Measurements from ENCODE around the gene THBS2.
"Not testable (repeated sequence)": the region's sequence is repeated elsewhere in the genome, so short reads cannot be mapped to it uniquely, and the experiment has no call there.

Gene THBS2

GRCh38 chr6:169210611-169211010 lies 43.0 kb downstream of the THBS2 start:
- DNase-seq (ENCODE audit: low read depth): no peak

DNA sequence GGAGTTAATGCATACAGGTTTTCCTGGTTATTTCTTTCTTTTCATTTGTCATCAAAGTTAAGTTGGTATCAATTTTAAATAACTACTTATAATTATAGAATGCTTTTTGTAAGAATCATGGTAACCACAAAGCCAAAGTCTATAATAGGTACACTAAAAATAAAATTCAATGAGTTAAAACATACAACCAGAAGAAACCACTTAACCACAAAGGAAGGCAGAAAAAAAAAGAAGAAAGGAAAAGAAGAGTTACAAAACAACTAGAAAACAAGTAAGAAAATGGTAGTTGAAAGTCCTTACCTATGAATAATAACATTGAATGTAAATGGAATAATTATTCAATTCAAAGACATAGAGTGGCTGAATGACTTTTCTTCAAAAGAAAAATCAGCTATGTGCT lies 45.6 kb downstream of the THBS2 start:
- DNase-seq (ENCODE audit: low read depth): no peak

- DNase-seq (ENCODE audit: low read depth): no peak
These were observed 46.2 kb downstream of the THBS2 start for GRCh38 chr6:169207482-169207881.

- DNase-seq (ENCODE audit: low read depth): no peak
These were observed 48.2 kb downstream of the THBS2 start for GRCh38 chr6:169205176-169206160.

DNA sequence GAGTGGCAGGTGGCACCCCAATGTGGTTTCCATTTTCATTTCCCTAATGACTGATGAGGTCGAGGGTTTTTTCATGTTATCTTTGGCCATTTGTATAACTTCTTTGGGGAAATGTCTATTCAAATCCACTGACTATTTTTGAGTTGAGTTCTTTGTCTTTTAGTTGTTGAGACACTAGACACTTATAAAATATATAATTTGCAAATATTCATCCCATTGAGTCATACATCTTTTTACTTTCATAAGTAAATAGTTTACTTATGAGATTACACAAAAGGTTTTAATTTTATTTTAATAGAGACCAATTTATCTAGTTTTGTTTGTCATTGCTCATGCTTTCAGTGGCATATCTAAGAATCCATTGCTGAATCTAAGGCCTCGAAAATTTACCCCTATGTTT lies 49.5 kb downstream of the THBS2 start:
- DNase-seq (ENCODE audit: low read depth): no peak

GRCh38 chr6:169201985-169202384 lies 51.7 kb downstream of the THBS2 start:
- DNase-seq (ENCODE audit: low read depth): no peak

DNA sequence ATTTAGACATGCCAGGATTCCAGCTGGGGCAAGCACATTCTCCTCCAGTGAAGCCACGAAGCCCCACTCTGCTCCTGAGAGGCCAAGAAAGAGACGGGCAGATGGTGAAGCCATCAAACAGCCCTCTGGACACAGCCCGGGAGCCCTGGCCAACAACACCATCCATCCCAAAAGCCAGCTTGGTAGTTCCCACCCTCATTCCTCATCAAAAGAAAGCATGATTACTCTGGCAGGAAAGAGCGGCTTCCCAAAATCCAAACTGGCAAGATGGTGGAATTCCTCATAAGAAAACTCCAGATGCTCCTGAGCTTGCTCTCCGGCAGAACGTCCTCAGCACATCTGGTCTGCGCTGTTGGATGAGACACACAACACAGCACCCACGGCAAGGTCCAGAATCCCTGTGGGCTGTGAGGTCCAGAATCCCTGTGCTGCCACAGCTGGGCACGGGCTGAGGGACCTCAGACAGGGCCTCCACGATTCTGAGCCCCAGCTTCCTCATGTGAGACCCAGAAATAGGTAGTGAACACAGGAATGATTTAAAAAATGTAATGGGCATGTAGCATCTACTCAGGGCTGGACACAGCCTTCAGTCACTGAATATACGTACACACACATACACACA lies 52.6 kb downstream of the THBS2 start:
- DNase-seq (ENCODE audit: low read depth): no peak

- no peak for DNase-seq (ENCODE audit: low read depth)
These were observed 53.9 kb downstream of the THBS2 start for GRCh38 chr6:169199625-169200335.

DNA sequence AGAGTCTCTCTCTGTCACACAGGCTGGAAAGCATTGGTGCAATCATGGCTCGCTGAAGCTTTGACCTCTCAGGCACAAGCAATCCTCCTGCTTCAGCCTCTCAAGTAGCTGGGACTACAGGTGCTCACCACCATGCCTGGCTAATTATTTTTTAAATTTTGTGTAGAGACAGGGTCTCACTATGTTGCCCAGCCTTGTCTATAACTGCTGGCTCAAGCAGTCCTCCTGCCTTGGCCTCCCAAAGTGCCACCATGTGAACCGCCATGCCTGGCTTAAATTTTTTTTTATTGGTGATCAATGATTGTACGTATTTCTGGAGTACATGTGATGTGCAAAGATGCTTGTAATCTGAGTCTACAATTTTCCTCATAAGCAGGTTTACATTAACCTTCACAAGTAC lies 54.8 kb downstream of the THBS2 start:
- no peak for DNase-seq (ENCODE audit: low read depth)

- not testable (repeated sequence) for DNase-seq (ENCODE audit: low read depth)
These were observed 55.7 kb downstream of the THBS2 start for GRCh38 chr6:169197929-169198328.

GRCh38 chr6:169196279-169196678 lies 57.4 kb downstream of the THBS2 start:
- not testable (repeated sequence) for DNase-seq (ENCODE audit: low read depth)

DNA sequence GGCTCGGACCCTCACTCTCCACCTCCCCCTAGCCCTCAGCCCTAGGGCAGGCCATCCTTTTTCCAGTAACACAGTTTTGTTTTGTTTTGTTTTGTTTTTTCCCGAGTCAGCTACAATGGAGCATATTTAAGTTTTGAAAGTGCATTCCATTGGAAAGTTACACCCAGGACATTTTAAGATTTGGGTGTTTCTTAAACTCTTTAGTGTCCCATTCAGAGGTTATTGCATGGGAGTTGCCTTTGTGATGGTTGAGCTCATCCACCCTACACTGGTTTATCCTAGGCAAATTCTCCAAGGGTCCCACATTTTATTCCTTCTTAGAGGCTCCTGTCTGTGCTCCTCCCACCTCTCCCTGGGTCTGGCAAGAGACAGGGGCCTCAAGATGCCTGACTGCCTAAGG lies 58.9 kb downstream of the THBS2 start:
- DNase-seq (ENCODE audit: low read depth): no peak

DNA sequence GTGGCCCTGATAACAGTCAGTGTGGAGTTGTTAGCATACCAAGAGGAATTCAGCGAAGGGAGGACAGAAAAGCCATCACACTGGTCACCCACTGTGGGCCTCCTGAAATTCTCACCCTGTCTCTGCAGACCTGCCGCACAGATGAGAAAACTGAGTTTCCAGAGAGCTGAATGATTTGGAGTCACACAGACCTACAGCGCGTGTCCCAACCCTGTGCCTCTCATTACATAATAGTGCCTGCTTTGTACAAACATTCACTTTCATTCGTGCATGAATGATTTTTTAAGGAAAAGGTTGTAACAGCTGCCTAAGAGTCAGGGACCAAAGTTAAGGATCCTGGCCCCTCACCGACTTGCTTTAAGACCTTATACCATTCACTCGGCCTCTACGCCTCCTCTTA lies 62.7 kb downstream of the THBS2 start:
- no peak for DNase-seq (ENCODE audit: low read depth)

GRCh38 chr6:169190144-169190584 lies 63.5 kb downstream of the THBS2 start:
- DNase-seq (ENCODE audit: low read depth): no peak

DNA sequence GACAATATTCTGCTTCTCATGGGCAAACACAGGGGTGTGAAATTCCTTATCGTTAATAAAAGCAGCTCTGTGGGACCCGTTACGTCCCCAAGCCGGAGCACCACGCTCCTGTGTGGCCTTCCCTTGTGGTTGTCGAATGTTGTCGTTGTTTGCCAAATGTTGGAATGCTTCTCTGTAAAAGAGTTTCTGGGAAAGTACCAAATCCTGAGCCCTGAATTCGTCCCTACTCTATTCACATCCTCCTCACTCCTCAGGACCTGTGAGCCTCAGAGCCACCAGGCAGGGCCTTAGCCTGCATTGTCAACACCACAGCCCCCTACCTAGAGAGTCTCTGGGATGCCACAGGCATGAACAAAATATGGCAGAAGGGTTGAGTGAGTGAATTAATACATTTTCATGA lies 64.0 kb downstream of the THBS2 start:
- no peak for DNase-seq (ENCODE audit: low read depth)

GRCh38 chr6:169189182-169189581 lies 64.5 kb downstream of the THBS2 start:
- DNase-seq (ENCODE audit: low read depth): no peak

DNA sequence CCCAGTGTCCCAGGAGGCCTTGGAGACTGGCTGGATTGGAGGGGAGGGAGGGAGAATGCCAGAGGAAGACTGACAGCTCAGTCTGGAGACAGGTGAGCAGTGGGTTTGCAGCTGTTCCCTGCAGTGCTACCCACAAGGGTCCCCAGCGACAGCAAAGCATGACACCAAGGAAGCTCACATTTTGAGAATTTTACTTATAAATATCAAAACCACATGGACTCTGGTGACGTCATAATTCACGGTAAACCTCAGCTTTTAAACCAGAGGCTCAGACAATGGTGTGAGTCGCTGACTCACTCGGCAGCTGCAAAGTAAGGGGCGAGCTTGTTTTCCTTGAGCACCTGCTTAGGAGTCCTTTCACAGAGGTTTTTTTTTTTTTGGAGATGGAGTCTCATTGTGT lies 65.2 kb downstream of the THBS2 start:
- no peak for DNase-seq (ENCODE audit: low read depth)

- no peak for DNase-seq (ENCODE audit: low read depth)
These were observed 65.6 kb downstream of the THBS2 start for GRCh38 chr6:169188051-169188470.

- no peak for DNase-seq (ENCODE audit: low read depth)
These were observed 67.0 kb downstream of the THBS2 start for GRCh38 chr6:169186496-169187169.

DNA sequence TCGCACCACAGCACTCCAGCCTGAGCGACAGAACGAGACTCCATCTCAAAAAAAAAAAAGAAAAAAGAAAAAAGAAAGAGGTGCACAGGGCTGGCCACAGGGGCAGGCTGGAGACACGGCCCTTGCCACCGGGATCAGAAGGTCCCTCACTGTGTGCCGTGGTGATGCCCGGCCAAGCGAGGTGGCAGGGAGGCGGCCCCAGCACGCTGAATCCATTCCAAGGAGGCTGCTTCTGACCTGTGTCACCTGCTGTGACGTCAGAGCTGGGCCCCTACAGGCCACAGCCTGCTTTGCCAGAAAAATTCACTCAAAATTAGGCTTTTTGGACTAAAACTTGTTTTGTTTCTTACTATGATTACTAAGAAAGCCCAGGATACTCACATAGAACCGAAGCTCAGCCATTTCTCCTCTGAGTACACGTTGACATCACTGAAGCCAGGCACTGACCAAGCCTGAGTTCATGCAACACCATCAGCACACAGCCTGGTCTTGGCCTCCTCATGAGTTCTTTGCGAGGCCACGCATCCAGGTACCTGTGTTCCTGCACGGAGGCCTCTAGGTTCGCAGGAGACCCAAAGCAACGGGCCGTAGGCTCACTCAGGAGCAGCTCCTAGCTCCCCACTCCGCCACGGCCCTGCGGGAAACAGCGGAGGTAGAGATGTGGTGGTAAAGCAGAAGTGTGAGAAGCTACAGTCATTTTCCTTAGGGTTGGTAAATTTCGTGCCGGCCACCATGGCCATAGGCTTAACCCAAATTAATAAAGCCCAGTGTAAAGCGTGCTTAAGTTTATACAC lies 67.8 kb downstream of the THBS2 start:
- no peak for DNase-seq (ENCODE audit: low read depth)

DNA sequence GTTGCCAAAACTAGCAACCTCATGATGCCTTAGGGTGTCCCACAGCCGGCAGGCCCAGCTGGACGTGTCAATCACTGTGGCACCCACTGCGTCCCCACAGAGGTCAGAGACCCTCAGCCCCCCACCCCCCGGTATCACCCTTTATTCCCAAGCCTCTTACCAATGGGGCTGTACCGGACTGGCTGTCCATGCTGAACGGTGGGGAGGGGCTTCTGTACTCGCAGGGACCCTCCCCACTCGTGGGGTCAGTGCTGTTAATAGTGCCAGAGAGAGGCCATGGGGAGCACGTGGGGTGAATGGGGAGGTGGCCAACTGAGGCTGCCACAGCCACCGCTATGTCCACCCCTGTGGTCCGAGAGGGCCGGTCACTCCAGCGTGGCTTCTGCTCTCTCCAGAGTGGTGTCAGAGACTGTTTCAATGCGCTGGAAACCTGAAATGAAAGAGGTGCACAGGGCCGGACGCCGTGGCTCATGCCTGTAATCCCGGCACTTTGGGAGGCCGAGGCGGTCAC lies 68.6 kb downstream of the THBS2 start:
- no peak for DNase-seq (ENCODE audit: low read depth)

Measured in activated T-helper 1 cell treated with Interleukin-2 at 50 U/mL for 16 hours (primary cell).